T1000 (cell line): ENCODE data around the gene ARAP2.

Source experiments
- DNase-seq: peaks from one replicate; lab custom pipeline; 2025; ENCODE audit warnings: mixed read lengths; lab: John Stamatoyannopoulos, UW

The ARAP2 gene

GRCh38 chr4:36215627-36216026, 28.7 kb downstream of the ARAP2 start:
- no peak for DNase-seq

GRCh38 chr4:36214735-36215485, 29.4 kb downstream of the ARAP2 start:
- DNase-seq = no peak

- DNase-seq = no peak
Measured at GRCh38 chr4:36213977-36214376, 30.3 kb downstream of the ARAP2 start.

- DNase-seq = no peak
Measured at GRCh38 chr4:36211084-36211483, 33.2 kb downstream of the ARAP2 start.

DNA sequence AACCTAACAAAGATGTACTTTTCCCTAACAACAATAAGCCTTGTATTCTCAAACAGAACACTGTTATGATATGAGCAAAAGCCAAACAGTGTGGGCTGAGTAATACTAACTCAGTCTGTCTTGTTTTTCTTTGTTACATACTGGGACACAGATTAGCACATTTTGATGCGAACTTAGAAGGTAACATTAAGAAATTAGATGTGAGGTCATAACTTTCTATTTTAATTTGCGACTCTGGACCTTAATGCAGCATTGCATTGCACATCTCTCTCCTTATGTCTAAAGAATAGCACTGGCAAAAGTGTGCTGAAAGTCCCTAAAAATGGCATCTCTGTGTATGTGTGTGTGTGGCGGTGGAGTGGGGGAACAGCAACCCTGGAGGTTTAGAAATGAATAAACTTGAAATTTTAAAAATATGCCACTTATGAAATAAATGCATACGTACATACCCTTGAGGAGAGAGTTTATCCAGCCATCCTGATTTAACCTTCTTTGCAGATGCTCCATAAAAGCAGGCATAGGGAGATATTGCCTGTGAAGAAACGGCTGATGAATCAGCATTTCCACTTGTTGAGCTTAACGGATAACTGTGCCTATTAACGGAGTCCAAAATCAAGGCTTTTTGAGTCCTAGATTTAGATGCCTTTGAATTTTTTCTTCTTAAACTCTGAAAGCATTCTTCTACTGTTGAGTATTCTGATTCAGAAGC, 34.2 kb downstream of the ARAP2 start:
- no peak for DNase-seq

GRCh38 chr4:36208893-36209473, 35.3 kb downstream of the ARAP2 start:
- DNase-seq = no peak

GRCh38 chr4:36207831-36208520, 36.3 kb downstream of the ARAP2 start:
- no peak for DNase-seq

DNA sequence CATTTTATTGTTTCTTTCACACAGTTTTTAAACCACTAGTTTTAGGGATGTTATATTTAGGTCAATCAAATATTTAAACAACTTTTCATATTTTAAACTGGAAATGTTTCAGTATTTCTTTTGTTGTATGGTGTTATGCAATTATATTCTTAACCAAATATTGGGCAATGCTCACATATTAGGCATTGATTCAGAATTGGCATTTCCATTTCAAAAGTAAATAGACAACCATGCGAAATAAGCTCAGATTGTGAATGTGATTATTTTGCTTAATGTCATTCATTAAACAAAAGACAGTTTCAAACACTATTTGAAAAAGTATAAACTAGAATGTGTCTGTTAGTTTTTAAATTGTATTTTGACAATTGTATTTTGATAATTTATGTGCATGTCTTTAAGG, 36.9 kb downstream of the ARAP2 start:
- no peak for DNase-seq

- no peak for DNase-seq
Measured at GRCh38 chr4:36206603-36207311, 37.6 kb downstream of the ARAP2 start.

DNA sequence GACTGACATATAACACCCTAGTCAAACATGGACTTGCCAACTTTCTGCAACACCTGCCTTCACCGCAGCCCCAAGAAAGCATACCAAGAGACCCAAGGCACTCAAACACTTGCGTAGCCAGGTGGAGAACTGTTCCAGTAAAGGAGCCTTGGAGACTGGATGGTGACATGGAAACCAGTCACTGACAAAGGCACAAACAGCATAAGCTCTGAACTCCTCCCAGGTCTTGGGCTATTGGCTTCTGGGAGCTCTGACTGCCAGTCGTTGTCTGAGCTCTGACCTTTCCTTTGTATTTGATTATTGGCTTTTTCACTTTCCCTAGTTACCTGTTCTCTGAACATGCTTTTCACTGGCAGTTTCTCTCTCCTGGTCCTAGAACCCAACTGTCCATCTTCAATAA, 38.3 kb downstream of the ARAP2 start:
- no peak for DNase-seq

- DNase-seq = no peak
Measured at GRCh38 chr4:36198861-36199260, 45.5 kb downstream of the ARAP2 start.

- no peak for DNase-seq
Measured at GRCh38 chr4:36198068-36198808, 46.1 kb downstream of the ARAP2 start.

- no peak for DNase-seq
Measured at GRCh38 chr4:36197501-36197900, 46.8 kb downstream of the ARAP2 start.

GRCh38 chr4:36196145-36196913, 48.0 kb downstream of the ARAP2 start:
- no peak for DNase-seq

DNA sequence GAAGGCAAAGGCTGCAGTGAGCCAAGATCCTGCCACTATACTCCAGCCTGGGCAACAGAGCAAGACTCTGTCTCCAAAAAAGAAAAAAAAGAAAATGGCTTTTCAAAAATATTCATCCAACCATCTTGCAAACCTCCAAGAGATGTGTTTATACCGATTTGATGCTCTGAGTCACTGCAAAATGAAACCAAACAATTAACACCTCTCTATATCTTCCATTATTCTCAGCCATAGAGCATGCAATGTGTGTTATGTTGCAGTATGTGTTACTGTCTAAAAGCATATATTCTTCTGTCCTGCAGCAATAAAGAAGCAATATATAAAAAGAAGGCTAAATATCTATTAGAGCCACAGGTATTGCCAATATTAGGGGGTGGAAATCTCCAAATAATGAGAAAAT, 51.4 kb downstream of the ARAP2 start:
- DNase-seq = no peak

GRCh38 chr4:36189511-36190226, 54.6 kb downstream of the ARAP2 start:
- no peak for DNase-seq

DNA sequence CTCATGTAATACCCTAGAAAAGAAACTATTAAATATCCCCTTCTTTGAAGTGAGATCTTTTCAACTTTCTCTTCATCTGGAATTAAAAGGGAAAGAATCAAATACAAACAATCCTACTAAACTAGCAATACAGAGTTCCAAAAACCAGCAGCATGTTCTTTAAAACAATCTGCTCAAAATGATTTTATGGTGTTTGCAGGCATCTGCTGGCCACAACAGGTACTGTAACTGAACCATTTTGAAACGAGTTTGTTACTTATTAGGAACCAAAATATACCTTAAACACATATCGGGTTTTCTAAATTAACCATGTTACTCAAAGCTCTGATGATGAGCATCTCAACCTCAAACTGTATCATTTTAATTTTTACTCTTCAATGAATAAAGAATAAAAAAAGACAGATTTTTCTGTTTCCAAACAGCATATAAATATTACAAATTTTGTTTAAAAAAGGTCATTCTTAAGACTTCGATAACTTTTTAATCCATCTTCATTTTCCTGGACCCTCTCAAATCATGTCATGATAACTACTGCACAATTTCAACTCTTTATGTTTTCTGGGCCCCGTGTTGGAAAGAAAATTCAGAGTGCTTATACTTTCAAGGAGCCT, 56.5 kb downstream of the ARAP2 start:
- no peak for DNase-seq

- no peak for DNase-seq
Measured at GRCh38 chr4:36183665-36184393, 60.5 kb downstream of the ARAP2 start.

DNA sequence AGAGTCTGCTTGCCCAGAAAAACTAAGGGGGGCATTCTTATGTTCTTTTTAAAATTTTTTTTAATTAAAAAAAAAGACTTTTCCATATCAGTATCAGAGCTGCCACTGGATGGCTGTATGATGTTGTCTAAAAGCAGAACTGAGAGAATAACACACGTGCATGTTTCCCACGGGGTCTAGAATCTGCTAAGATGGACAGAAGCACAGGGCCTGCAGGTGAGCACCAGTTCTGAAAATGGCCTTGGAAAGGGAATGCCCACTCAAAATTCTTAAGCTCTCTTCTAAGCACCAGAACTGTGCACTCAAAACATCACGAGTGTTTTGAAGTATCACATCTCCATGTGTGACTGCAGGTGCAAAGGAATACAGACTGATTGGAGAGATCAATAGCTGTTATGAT, 61.1 kb downstream of the ARAP2 start:
- DNase-seq = no peak
